Right ventricle myocardium superior (tissue), 1 donor: Measurements from ENCODE around the gene MAST2. TPM values are rescaled to one million over a fixed set of nuclear protein-coding genes. Genes with fewer than 3 reads are reported as not detected.
A peak's percentile ranks its signal among the peaks of the same experiment; 100 is the strongest.
"Not testable (repeated sequence)": the region's sequence is repeated elsewhere in the genome, so short reads cannot be mapped to it uniquely, and the experiment has no call there.

Source experiments
- ATAC-seq: fragments of 200-7000 bp; cut with Tn5 transposase; one replicate; pipeline ENCODE4 v1.9.1; 2020; ENCODE audit warnings: mild to moderate bottlenecking; ENCODE audit not compliant: poor library complexity
- DNase-seq: peaks from one replicate; pipeline ENCODE4 v3.0.0-alpha.2; 2020
- intact Hi-C: fragments of 100-400 bp; cut with DNase I; formaldehyde crosslinking; loops from one replicate; pipeline ENCODE4 v1.11.2; 2022
- total RNA-seq: library from RNA; stranded (reverse); fragmentation: NEBNext Ultra II Directional; extraction: Animal tissue kit (Norgen Biotek cat#: 25700); gene quantifications from one replicate; pipeline ENCODE4 v1.2.1, GENCODE V29; 2021
- donor health status: DM: no; HTN: yes; CAD: no; lungs with severe emphysema.

Gene MAST2
- total RNA-seq, 1 donor from 2014 or later, result 97.0 TPM

GRCh38 chr1:45957684-45958083 is 154.3 kb downstream of the MAST2 start:
- DNase-seq (no peak), ATAC-seq (no peak)
- intact Hi-C loops, result no loop called here

- no peak for DNase-seq
- intact Hi-C loops, result no loop called here
- ATAC-seq, result no peak
These were observed 154.9 kb downstream of the MAST2 start for GRCh38 chr1:45958317-45958716.

- intact Hi-C loops, result no loop called here
- no peak for ATAC-seq
- DNase-seq, result no peak
These were observed 157.7 kb downstream of the MAST2 start for GRCh38 chr1:45960930-45961715.

GRCh38 chr1:45961936-45962335 is 158.5 kb downstream of the MAST2 start:
- ATAC-seq, intact Hi-C loops, DNase-seq: not testable (repeated sequence)

- DNase-seq (no peak), ATAC-seq (no peak)
- intact Hi-C loops, result no loop called here
These were observed 165.7 kb downstream of the MAST2 start for GRCh38 chr1:45968941-45969666.

- intact Hi-C loops, result no loop called here
- ATAC-seq (no peak), DNase-seq (no peak)
These were observed 166.5 kb downstream of the MAST2 start for GRCh38 chr1:45969866-45970265.

- DNase-seq, result no peak
- ATAC-seq, result peak; percentile 41
- intact Hi-C loops, result no loop called here
These were observed 167.9 kb downstream of the MAST2 start for GRCh38 chr1:45971335-45971734.

- ATAC-seq (no peak), DNase-seq (no peak)
- intact Hi-C loops, result no loop called here
These were observed 168.6 kb downstream of the MAST2 start for GRCh38 chr1:45971922-45972531.

- intact Hi-C loops, result no loop called here
- ATAC-seq (no peak), DNase-seq (no peak)
These were observed 169.2 kb downstream of the MAST2 start for GRCh38 chr1:45972621-45973020.

- no peak for DNase-seq
- ATAC-seq, result no peak
- intact Hi-C loops, result no loop called here
These were observed 169.7 kb downstream of the MAST2 start for GRCh38 chr1:45973121-45973520.

- no peak for DNase-seq
- intact Hi-C loops, result no loop called here
- ATAC-seq, result no peak
These were observed 171.3 kb downstream of the MAST2 start for GRCh38 chr1:45974541-45975269.

- no peak for DNase-seq
- no peak for ATAC-seq
- intact Hi-C loops, result no loop called here
These were observed 173.2 kb downstream of the MAST2 start for GRCh38 chr1:45976623-45977022.

GRCh38 chr1:45979074-45979777 is 175.8 kb downstream of the MAST2 start:
- DNase-seq, result no peak
- intact Hi-C loops, result no loop called here
- no peak for ATAC-seq

- DNase-seq (no peak), ATAC-seq (no peak)
- intact Hi-C loops, result no loop called here
These were observed 176.4 kb downstream of the MAST2 start for GRCh38 chr1:45979778-45980176.

GRCh38 chr1:45982359-45982758 is 178.9 kb downstream of the MAST2 start:
- ATAC-seq, result no peak
- no peak for DNase-seq
- intact Hi-C loops, result no loop called here

- no peak for ATAC-seq
- intact Hi-C loops, result no loop called here
- DNase-seq, result no peak
These were observed 180.6 kb downstream of the MAST2 start for GRCh38 chr1:45983967-45984366.

GRCh38 chr1:45987204-45987603 is 183.8 kb downstream of the MAST2 start:
- intact Hi-C loops, result no loop called here
- ATAC-seq (no peak), DNase-seq (no peak)

GRCh38 chr1:45989249-45989648 is 185.8 kb downstream of the MAST2 start:
- no peak for DNase-seq
- ATAC-seq, result no peak
- intact Hi-C loops, result no loop called here

- intact Hi-C loops, result no loop called here
- no peak for DNase-seq
These were observed 191.0 kb downstream of the MAST2 start for GRCh38 chr1:45994423-45994822.

More at GRCh38 chr1:45994423-45994822, 191.0 kb downstream of the MAST2 start:
- no peak for ATAC-seq
